Fibroblast of upper back skin (primary cell): ENCODE measurements around the gene PPP1R15B.

ENCODE experiments used
- DNase-seq: peaks from one replicate; pipeline ENCODE4 v3.0.0-alpha.2; 2013

The PPP1R15B gene

GRCh38 chr1:204411451-204412204, at the start of gene PPP1R15B:
TSS of gene PPP1R15B (minus strand) at chr1:204411817. CDS start at chr1:204411411, 406 bp downstream.
- peak; percentile 99 for DNase-seq

- DNase-seq: no peak
Observed at GRCh38 chr1:204460346-204460745, 48.7 kb upstream of the PPP1R15B start.

GRCh38 chr1:204459706-204460105, 48.1 kb upstream of the PPP1R15B start:
- no peak for DNase-seq

GRCh38 chr1:204457666-204458065, 46.0 kb upstream of the PPP1R15B start:
- no peak for DNase-seq

- peak; percentile 40 for DNase-seq
Observed at GRCh38 chr1:204456826-204457442, 45.3 kb upstream of the PPP1R15B start.

GRCh38 chr1:204455831-204456145, 44.2 kb upstream of the PPP1R15B start:
- DNase-seq: no peak

GRCh38 chr1:204455063-204455830, 43.6 kb upstream of the PPP1R15B start:
- DNase-seq: no peak

- no peak for DNase-seq
Observed at GRCh38 chr1:204454476-204454875, 42.9 kb upstream of the PPP1R15B start.

GRCh38 chr1:204453141-204453772, 41.6 kb upstream of the PPP1R15B start:
- DNase-seq: no peak

- no peak for DNase-seq
Observed at GRCh38 chr1:204451352-204452124, 39.9 kb upstream of the PPP1R15B start.

GRCh38 chr1:204450461-204451257, 39.0 kb upstream of the PPP1R15B start:
- no peak for DNase-seq

- DNase-seq: no peak
Observed at GRCh38 chr1:204449678-204450280, 38.2 kb upstream of the PPP1R15B start.

GRCh38 chr1:204448991-204449677, 37.5 kb upstream of the PPP1R15B start:
- no peak for DNase-seq

GRCh38 chr1:204448344-204448964, 36.8 kb upstream of the PPP1R15B start:
- DNase-seq: no peak

GRCh38 chr1:204447736-204448135, 36.1 kb upstream of the PPP1R15B start:
- no peak for DNase-seq

GRCh38 chr1:204447190-204447589, 35.6 kb upstream of the PPP1R15B start:
- DNase-seq: no peak

GRCh38 chr1:204446413-204447111, 34.9 kb upstream of the PPP1R15B start:
- DNase-seq: peak; percentile 58

GRCh38 chr1:204445860-204446412, 34.3 kb upstream of the PPP1R15B start:
- DNase-seq: no peak
